ENCODE data around the gene IL12A. TPM values are rescaled to one million over a fixed set of nuclear protein-coding genes. Genes with fewer than 3 reads are reported as not detected.

IL12A gene
- total RNA-seq, 4 donors from 2014 or later, result not detected

DNA sequence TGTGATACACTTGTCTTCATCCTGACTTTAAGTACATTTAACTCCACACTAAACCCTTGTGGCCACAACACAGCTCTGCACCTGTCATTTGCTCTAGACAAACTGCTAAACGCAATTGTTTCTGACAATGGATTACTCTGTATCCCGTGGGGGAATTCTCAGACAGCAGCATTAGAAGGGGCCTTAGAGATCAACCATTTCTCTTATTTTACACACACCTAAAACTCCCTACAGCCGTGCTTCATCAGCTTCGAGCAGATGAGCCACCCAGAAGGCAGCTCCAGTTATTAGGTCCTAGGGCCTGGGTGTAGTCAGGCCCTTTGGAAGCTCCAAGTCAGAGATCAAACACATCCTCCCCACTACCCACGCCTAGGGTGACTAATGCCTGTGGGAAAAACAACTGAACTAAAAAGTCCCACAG lies 1.3 kb upstream of the IL12A start:
- in situ Hi-C loops (cut with MboI; ENCODE audit: low sequenced_read_pairs in 4 of 4) (loop anchor here in 2 of 4 donors (25.0 kb wide), 2 partner anchors 375 to 1150 kb away; no protein-coding TSS in a partner anchor), intact Hi-C loops (cut with DNase I; ENCODE audit: low total_unique reads) (loop anchor here (5.0 kb wide), 2 partner anchors 100 to 165 kb away; no protein-coding TSS in a partner anchor)
- Histone ChIP-seq H3K27ac (no peak overlapping the region), H3K36me3 (no peaks in the 10 kb centered on the region), H3K4me1 (peaks cover 3 to 5% of the 10 kb centered on the region in 2 donors), H3K4me3 (no peak overlapping the region), H3K9me3 (no peaks in the 10 kb centered on the region), H3K27me3 (no peaks in the 10 kb centered on the region)
- TF ChIP-seq POLR2A (IDR thresholded peaks at IDR 0.05), result no peak
- TF ChIP-seq, protein P1, sequence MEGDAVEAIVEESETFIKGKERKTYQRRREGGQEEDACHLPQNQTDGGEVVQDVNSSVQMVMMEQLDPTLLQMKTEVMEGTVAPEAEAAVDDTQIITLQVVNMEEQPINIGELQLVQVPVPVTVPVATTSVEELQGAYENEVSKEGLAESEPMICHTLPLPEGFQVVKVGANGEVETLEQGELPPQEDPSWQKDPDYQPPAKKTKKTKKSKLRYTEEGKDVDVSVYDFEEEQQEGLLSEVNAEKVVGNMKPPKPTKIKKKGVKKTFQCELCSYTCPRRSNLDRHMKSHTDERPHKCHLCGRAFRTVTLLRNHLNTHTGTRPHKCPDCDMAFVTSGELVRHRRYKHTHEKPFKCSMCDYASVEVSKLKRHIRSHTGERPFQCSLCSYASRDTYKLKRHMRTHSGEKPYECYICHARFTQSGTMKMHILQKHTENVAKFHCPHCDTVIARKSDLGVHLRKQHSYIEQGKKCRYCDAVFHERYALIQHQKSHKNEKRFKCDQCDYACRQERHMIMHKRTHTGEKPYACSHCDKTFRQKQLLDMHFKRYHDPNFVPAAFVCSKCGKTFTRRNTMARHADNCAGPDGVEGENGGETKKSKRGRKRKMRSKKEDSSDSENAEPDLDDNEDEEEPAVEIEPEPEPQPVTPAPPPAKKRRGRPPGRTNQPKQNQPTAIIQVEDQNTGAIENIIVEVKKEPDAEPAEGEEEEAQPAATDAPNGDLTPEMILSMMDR (IDR thresholded peaks at IDR 0.05 in 4 of 5, conservative IDR thresholded peaks at IDR 0.05 in 1 of 5), result no peak
- ATAC-seq, result no peak
- no peak for DNase-seq

DNA sequence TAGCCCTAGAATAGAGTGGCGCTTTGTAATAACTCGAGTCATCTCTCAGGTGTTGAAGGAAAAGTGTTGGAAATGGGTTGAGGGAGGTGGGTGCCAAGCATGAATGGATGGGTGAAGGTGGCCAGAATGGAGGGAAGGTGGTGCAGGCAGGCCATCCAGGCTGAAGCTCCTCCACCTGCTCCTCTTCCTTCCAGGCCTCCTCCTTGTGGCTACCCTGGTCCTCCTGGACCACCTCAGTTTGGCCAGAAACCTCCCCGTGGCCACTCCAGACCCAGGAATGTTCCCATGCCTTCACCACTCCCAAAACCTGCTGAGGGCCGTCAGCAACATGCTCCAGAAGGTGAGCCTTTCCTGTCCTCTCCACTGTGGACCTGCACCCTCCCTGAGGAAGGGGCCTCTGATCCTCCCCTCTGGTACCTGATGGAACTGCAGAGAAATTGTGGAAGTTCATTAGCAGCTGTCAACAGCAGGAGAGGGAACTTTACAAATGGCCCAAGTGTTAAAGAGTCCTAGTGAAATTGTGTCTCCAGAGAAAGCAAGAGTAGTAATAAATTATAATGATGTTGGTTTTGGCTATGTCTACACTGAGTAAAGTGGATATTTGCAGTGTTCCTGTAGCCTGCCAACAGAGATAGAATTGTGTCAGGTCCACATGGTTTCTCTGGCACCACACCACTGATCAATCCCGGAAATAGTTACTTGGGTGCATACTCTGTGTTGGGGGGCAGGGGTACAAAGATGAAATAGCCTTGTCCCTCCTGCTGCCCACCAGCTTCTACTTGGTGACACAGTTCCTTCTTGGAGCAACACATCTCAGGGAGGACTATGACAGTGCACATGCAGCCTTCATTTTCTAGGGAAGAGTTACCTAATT lies 1.6 kb downstream of the IL12A start:
- Histone ChIP-seq H3K4me1 (peaks cover 3 to 5% of the 10 kb centered on the region in 2 donors), H3K4me3 (no peak overlapping the region), H3K27me3 (no peaks in the 10 kb centered on the region), H3K9me3 (no peaks in the 10 kb centered on the region), H3K36me3 (no peaks in the 10 kb centered on the region), H3K27ac (no peak overlapping the region)
- intact Hi-C loops (cut with DNase I; ENCODE audit: low total_unique reads), result loop anchor here (5.0 kb wide), 2 partner anchors 103 to 168 kb away; no protein-coding TSS in a partner anchor
- in situ Hi-C loops (cut with MboI; ENCODE audit: low sequenced_read_pairs in 4 of 4), result loop anchor here in 2 of 4 donors (25.0 kb wide), 2 partner anchors 378 to 1153 kb away; no protein-coding TSS in a partner anchor
- ATAC-seq, result no peak
- TF ChIP-seq, protein P1 (IDR thresholded peaks at IDR 0.05 in 4 of 5, conservative IDR thresholded peaks at IDR 0.05 in 1 of 5), result no peak
- no peak for TF ChIP-seq POLR2A (IDR thresholded peaks at IDR 0.05)
- DNase-seq, result no peak

DNA sequence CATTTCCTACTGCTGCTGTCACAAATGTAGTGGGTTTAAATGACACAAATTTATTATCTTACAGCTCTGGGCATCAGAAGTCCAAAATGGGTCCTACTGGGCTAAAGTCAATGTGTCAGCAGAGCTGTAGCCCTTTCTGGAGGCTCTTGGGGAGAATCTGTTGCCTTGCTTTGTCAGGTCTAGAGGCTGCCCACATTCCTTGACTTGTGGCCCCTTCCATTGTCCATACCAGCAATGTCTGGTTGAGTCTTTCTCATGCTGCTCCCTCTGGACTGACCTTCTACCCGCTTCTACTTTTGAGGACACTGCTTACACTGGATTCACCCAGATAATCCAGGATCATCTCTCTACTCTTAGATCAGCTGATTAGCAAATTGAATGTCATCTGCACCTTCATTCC lies 3.0 kb downstream of the IL12A start:
- peaks cover 3 to 5% of the 10 kb centered on the region in 2 donors for H3K4me1 ChIP-seq
- ATAC-seq (no peak), DNase-seq (no peak)
- in situ Hi-C loops (cut with MboI; ENCODE audit: low sequenced_read_pairs in 4 of 4), result loop anchor here in 2 of 4 donors (25.0 kb wide), 2 partner anchors 379 to 1154 kb away; no protein-coding TSS in a partner anchor
- H3K36me3 ChIP-seq, result no peaks in the 10 kb centered on the region
- H3K27ac ChIP-seq, result no peak overlapping the region
- no peak overlapping the region for H3K4me3 ChIP-seq
- intact Hi-C loops (cut with DNase I; ENCODE audit: low total_unique reads), result no loop called here
- H3K27me3 ChIP-seq, result no peaks in the 10 kb centered on the region
- H3K9me3 ChIP-seq, result no peaks in the 10 kb centered on the region
- TF ChIP-seq POLR2A (IDR thresholded peaks at IDR 0.05), result no peak
- TF ChIP-seq, protein P1 (IDR thresholded peaks at IDR 0.05 in 4 of 5, conservative IDR thresholded peaks at IDR 0.05 in 1 of 5), result no peak

DNA sequence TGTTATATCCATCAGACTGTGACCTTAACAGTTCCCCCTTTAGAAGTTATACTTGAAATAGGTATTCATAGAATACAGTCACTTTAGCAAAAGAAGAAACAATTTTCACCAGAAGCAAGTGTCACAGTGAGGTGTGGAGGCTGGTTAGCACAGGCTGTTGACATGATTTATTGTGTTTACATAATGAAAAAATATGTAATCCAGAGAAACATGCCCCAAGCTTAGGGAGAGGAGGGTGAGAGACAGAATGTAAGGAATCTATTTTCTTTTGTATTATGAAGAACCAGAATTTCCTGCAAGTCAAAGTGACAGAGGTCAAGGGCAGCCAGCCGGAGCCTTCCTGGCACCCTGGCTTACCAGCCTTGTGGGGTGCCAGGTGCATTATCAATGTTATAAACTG lies 4.0 kb downstream of the IL12A start:
- ATAC-seq (no peak), DNase-seq (no peak)
- intact Hi-C loops (cut with DNase I; ENCODE audit: low total_unique reads) (no loop called here), in situ Hi-C loops (cut with MboI; ENCODE audit: low sequenced_read_pairs in 4 of 4) (loop anchor here in 2 of 4 donors (25.0 kb wide), 2 partner anchors 380 to 1155 kb away; no protein-coding TSS in a partner anchor)
- Histone ChIP-seq H3K9me3 (no peaks in the 10 kb centered on the region), H3K27me3 (no peaks in the 10 kb centered on the region), H3K4me1 (peaks cover 3 to 5% of the 10 kb centered on the region in 2 donors), H3K27ac (no peak overlapping the region), H3K4me3 (no peak overlapping the region), H3K36me3 (no peaks in the 10 kb centered on the region)
- TF ChIP-seq POLR2A (IDR thresholded peaks at IDR 0.05), result no peak
- TF ChIP-seq, protein P1 (IDR thresholded peaks at IDR 0.05 in 4 of 5, conservative IDR thresholded peaks at IDR 0.05 in 1 of 5), result no peak

Measured in gastrocnemius medialis (tissue), 4 donors.